Vagina (tissue), 2 donors: Measurements from ENCODE around the gene PROX1. TPM values are rescaled to one million over a fixed set of nuclear protein-coding genes. Genes with fewer than 3 reads are reported as not detected.

Source experiments
- DNase-seq, 2 donors: peaks; one replicate each; pipeline ENCODE4 v3.0.0-alpha.2; 2017; ENCODE audit errors: extremely low spot score in 2 of 2
- H3K27ac ChIP-seq: fragments of 200-600 bp; sonication (generic); one replicate; pipeline ENCODE4 v1.5.1; 2019
- H3K27me3 ChIP-seq: fragments of 200-600 bp; sonication (generic); one replicate; pipeline ENCODE4 v1.5.1; 2019
- H3K36me3 ChIP-seq, 2 donors: fragments of 200-600 bp; sonication (generic); one replicate each; pipeline ENCODE4 v1.5.1; 2017 to 2019
- H3K4me1 ChIP-seq: fragments of 200-600 bp; sonication (generic); one replicate; pipeline ENCODE4 v1.5.1; 2019
- H3K4me3 ChIP-seq, 2 donors: fragments of 200-600 bp; sonication (generic); 1 replicate in 1 of 2; 2 replicates in 1 of 2; pipeline ENCODE4 v1.5.1; 2016 to 2019
- H3K9me3 ChIP-seq: fragments of 200-600 bp; sonication (generic); one replicate; pipeline ENCODE4 v1.5.1; 2019
- POLR2A ChIP-seq, 2 donors: fragments of 450-650 bp; IDR thresholded peaks; one replicate each; pipeline ENCODE4 v1.6.1; 2017; ENCODE audit warnings: antibody characterized with exemption in 2 of 2, mild to moderate bottlenecking in 2 of 2, moderate library complexity in 2 of 2
- POLR2AphosphoS5 ChIP-seq, 2 donors: sonication (generic); formaldehyde crosslinking; IDR thresholded peaks; one replicate each; pipeline ENCODE4 v1.9.0; 2017; ENCODE audit warnings: antibody characterized with exemption in 2 of 2, mild to moderate bottlenecking in 2 of 2, low read depth in 1 of 2; ENCODE audit not compliant: insufficient read depth in 1 of 2
- intact Hi-C: fragments of 100-400 bp; cut with DNase I; formaldehyde crosslinking; loops from one replicate; pipeline ENCODE4 v1.15.1; 2023
- total RNA-seq: library from RNA; depleted of rRNA; stranded (reverse); fragments of >200 nt; gene quantifications from one replicate; pipeline ENCODE4 v1.2.3, GENCODE V29; 2016
- TF ChIP-seq, protein P1 (sequence below), 3 experiments: fragments of 450-650 bp in 2 of 3; fragments of 200-600 bp in 1 of 3; sonication (generic) in 1 of 3; IDR thresholded peaks; one replicate each; pipeline ENCODE4 v1.5.1; 2017 to 2019; ENCODE audit warnings: antibody characterized with exemption in 3 of 3, mild to moderate bottlenecking in 2 of 3, moderate library complexity in 2 of 3

Gene PROX1
- total RNA-seq, 1 donor from 2014 or later, result 4.7 TPM

DNA sequence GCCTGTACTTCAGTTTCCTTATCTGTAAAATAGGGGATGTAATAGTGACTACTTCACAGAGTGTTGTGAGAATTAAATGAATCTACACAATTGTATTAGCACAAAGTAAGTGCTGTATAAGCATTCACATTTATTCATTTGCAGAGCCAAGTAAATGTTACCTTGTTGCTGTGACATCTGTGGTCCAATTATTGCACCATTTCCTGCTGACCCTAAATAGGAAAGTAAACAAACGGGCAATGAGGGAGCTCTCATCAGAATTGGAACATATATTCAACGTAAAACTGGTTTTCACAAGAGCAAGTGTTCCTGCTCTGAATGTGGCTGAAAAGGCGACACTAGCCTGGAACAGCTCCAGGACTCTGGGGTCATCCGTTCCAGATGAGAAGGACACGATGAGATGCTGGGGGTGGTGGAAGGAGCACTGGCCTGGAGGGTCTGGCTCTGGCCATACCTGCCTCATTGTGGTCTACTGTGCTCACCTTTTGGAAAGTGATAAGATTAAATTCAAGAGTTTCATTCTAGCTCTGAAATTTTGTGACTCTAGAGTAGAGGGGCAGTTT, 34.5 kb downstream of the PROX1 start:
- no peaks in the 10 kb centered on the region for H3K36me3 ChIP-seq
- TF ChIP-seq POLR2AphosphoS5 (IDR thresholded peaks at IDR 0.05; ENCODE audit: insufficient read depth in 1 of 2, low read depth in 1 of 2), result no peak
- TF ChIP-seq, protein P1, sequence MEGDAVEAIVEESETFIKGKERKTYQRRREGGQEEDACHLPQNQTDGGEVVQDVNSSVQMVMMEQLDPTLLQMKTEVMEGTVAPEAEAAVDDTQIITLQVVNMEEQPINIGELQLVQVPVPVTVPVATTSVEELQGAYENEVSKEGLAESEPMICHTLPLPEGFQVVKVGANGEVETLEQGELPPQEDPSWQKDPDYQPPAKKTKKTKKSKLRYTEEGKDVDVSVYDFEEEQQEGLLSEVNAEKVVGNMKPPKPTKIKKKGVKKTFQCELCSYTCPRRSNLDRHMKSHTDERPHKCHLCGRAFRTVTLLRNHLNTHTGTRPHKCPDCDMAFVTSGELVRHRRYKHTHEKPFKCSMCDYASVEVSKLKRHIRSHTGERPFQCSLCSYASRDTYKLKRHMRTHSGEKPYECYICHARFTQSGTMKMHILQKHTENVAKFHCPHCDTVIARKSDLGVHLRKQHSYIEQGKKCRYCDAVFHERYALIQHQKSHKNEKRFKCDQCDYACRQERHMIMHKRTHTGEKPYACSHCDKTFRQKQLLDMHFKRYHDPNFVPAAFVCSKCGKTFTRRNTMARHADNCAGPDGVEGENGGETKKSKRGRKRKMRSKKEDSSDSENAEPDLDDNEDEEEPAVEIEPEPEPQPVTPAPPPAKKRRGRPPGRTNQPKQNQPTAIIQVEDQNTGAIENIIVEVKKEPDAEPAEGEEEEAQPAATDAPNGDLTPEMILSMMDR (IDR thresholded peaks at IDR 0.05), result no peak
- TF ChIP-seq POLR2A (IDR thresholded peaks at IDR 0.05), result no peak
- DNase-seq, result no peak
- no peaks in the 10 kb centered on the region for H3K4me1 ChIP-seq
- intact Hi-C loops, result no loop called here
- H3K27ac ChIP-seq, result no peak overlapping the region
- H3K4me3 ChIP-seq, result no peak overlapping the region
- H3K9me3 ChIP-seq, result no peaks in the 10 kb centered on the region
- H3K27me3 ChIP-seq, result no peaks in the 10 kb centered on the region

- Histone ChIP-seq H3K27me3 (no peaks in the 10 kb centered on the region), H3K9me3 (no peaks in the 10 kb centered on the region), H3K4me3 (no peak overlapping the region), H3K27ac (no peak overlapping the region), H3K36me3 (no peaks in the 10 kb centered on the region), H3K4me1 (no peaks in the 10 kb centered on the region)
- no peak for DNase-seq
- intact Hi-C loops, result no loop called here
- TF ChIP-seq, protein P1 (IDR thresholded peaks at IDR 0.05), result no peak
- TF ChIP-seq POLR2AphosphoS5 (IDR thresholded peaks at IDR 0.05; ENCODE audit: insufficient read depth in 1 of 2, low read depth in 1 of 2) (no peak), POLR2A (IDR thresholded peaks at IDR 0.05) (no peak)
These were observed 35.1 kb downstream of the PROX1 start for GRCh38 chr1:214022810-214023425.

DNA sequence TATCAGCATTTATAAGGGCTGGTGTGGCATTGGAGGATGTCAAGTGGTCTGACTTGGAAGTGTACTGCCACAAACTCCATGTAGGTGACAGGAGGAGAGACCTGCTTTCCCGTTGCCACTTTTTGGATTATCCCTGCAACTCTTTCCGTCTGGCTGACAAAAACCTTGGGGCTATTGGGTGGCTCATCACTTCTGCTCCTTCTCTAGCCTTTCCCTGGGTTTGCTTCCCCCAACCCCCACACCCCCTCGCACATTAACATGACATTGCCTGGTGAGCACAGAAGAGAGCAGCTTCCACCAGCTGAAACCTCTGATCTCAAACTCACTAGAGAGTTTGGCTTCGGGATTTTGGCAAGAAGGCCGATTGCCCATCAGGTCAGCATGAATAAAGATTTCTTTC, 39.2 kb downstream of the PROX1 start:
- TF ChIP-seq, protein P1 (IDR thresholded peaks at IDR 0.05), result no peak
- no peak for TF ChIP-seq POLR2AphosphoS5 (IDR thresholded peaks at IDR 0.05; ENCODE audit: insufficient read depth in 1 of 2, low read depth in 1 of 2)
- TF ChIP-seq POLR2A (IDR thresholded peaks at IDR 0.05), result no peak
- no peaks in the 10 kb centered on the region for H3K27me3 ChIP-seq
- H3K36me3 ChIP-seq, result no peaks in the 10 kb centered on the region
- intact Hi-C loops, result no loop called here
- H3K4me1 ChIP-seq, result no peaks in the 10 kb centered on the region
- H3K27ac ChIP-seq, result no peak overlapping the region
- no peak overlapping the region for H3K4me3 ChIP-seq
- DNase-seq, result no peak
- no peaks in the 10 kb centered on the region for H3K9me3 ChIP-seq

GRCh38 chr1:214027498-214027897, 39.7 kb downstream of the PROX1 start:
- intact Hi-C loops, result no loop called here

GRCh38 chr1:214028095-214028494, 40.3 kb downstream of the PROX1 start:
- H3K36me3 ChIP-seq, result no peaks in the 10 kb centered on the region
- no peaks in the 10 kb centered on the region for H3K9me3 ChIP-seq
- no peak overlapping the region for H3K27ac ChIP-seq
- H3K27me3 ChIP-seq, result no peaks in the 10 kb centered on the region
- intact Hi-C loops, result no loop called here
- DNase-seq, result no peak
- H3K4me3 ChIP-seq, result no peak overlapping the region
- H3K4me1 ChIP-seq, result no peaks in the 10 kb centered on the region
- TF ChIP-seq POLR2AphosphoS5 (IDR thresholded peaks at IDR 0.05; ENCODE audit: insufficient read depth in 1 of 2, low read depth in 1 of 2) (no peak), POLR2A (IDR thresholded peaks at IDR 0.05) (no peak)
- TF ChIP-seq, protein P1 (IDR thresholded peaks at IDR 0.05), result no peak

More at GRCh38 chr1:214027498-214027897, 39.7 kb downstream of the PROX1 start:
- Histone ChIP-seq H3K4me3 (no peak overlapping the region), H3K36me3 (no peaks in the 10 kb centered on the region), H3K27me3 (no peaks in the 10 kb centered on the region), H3K27ac (no peak overlapping the region), H3K4me1 (no peaks in the 10 kb centered on the region), H3K9me3 (no peaks in the 10 kb centered on the region)
- DNase-seq, result no peak
- TF ChIP-seq POLR2AphosphoS5 (IDR thresholded peaks at IDR 0.05; ENCODE audit: insufficient read depth in 1 of 2, low read depth in 1 of 2), result no peak
- no peak for TF ChIP-seq POLR2A (IDR thresholded peaks at IDR 0.05)
- TF ChIP-seq, protein P1 (IDR thresholded peaks at IDR 0.05), result no peak
